ENCODE data around the gene EFNA5. TPM values are rescaled to one million over a fixed set of nuclear protein-coding genes. Genes with fewer than 3 reads are reported as not detected.
A peak's percentile ranks its signal among the peaks of the same experiment; 100 is the strongest.

EFNA5 gene
- total and polyA plus RNA-seq, 2 of the 8 experiments (the other 6 are each of a cell fraction or from before 2014, with no cell fraction given): 9.6 to 21.8 TPM

- Histone ChIP-seq H2BK12ac (ENCODE audit: low read depth, low read length) (0 out of 2 replicates have a peak overlapping the region, but pooled peaks have one; percentile 10), H4K91ac (replicated peaks; ENCODE audit: insufficient read length, low read length) (no peak overlapping the region), H3K9me3 (ENCODE audit: insufficient read depth in 2 of 2, low read depth in 1 of 2, low read length in 1 of 2) (no peaks in the 10 kb centered on the region), H2BK15ac (ENCODE audit: low read length) (no peak overlapping the region), H3K56ac (replicated peaks; ENCODE audit: insufficient read length, low read depth, low read length) (no peak overlapping the region), H3K36me3 (ENCODE audit: control insufficient read depth in 2 of 4, insufficient read depth in 4 of 4, low read length in 3 of 4) (no peaks in the 10 kb centered on the region; a peak in 1 of 8 replicates), H3K4me1 (replicated peaks in 1 of 4; ENCODE audit: control insufficient read depth in 3 of 4, insufficient read depth in 4 of 4, low read length in 3 of 4) (peaks cover 2 to 13% (median 7%) of the 10 kb centered on the region in 4 experiments; a peak in 5 of 7 replicates), H3K14ac (ENCODE audit: insufficient read length) (no peak overlapping the region), H3K27me3 (replicated peaks in 1 of 4; ENCODE audit: control insufficient read depth in 3 of 4, extremely low read depth in 1 of 4, insufficient read depth in 3 of 4, low read length in 3 of 4) (no peaks in the 10 kb centered on the region), H3K23ac (ENCODE audit: insufficient read length) (no peak overlapping the region), H3K27ac (ENCODE audit: low read depth, low read length) (no peak overlapping the region), H2BK20ac (ENCODE audit: low read length) (no peak overlapping the region), H2AFZ (ENCODE audit: low read length) (peak overlapping the region; percentile 50; the same call in 1 of the 2 replicates), H3K4me3 (ENCODE audit: extremely low read depth in 1 of 4, insufficient read depth in 2 of 4, low read depth in 3 of 4, low read length in 4 of 4) (0 out of 8 replicates have a peak overlapping the region, but pooled peaks of 1 of the 4 experiments have one; percentile 2), H3K79me2 (ENCODE audit: control insufficient read depth in 1 of 2, insufficient read depth in 2 of 2, low read length in 2 of 2) (no peaks in the 10 kb centered on the region), H4K5ac (ENCODE audit: insufficient read length, low read depth, low read length) (peak overlapping the region; percentile 38), H2AK5ac (ENCODE audit: low read depth, low read length) (no peak overlapping the region), H3K4me2 (ENCODE audit: insufficient read depth in 1 of 2, low read depth in 2 of 2, low read length in 2 of 2) (peak overlapping the region; percentile 17 to 51; a peak in 3 of 4 replicates), H3K23me2 (ENCODE audit: low read depth, low read length) (no peaks in the 10 kb centered on the region), H3K9ac (replicated peaks in 1 of 4; ENCODE audit: extremely low read depth in 1 of 4, low read depth in 3 of 4, low read length in 3 of 4) (no peak overlapping the region), H2BK5ac (ENCODE audit: low read depth, low read length) (no peak overlapping the region), H3K4ac (replicated peaks; ENCODE audit: insufficient read length, low read depth, low read length) (no peak overlapping the region), H3K18ac (ENCODE audit: extremely low read depth, low read length) (no peak overlapping the region; the same call in 1 of the 2 replicates), H2BK120ac (replicated peaks; ENCODE audit: low read depth, low read length) (peak overlapping the region; percentile 56), H3K79me1 (ENCODE audit: low read depth, low read length) (no peaks in the 10 kb centered on the region), H4K8ac (ENCODE audit: extremely low read depth, insufficient read depth, low read length) (no peak overlapping the region), H4K20me1 (replicated peaks in 1 of 2; ENCODE audit: control insufficient read depth in 1 of 2, insufficient read depth in 2 of 2, low read length in 2 of 2) (no peaks in the 10 kb centered on the region)
- WGBS, 2 experiments (ENCODE audit: extremely low coverage in 1 of 2, insufficient coverage in 1 of 2, insufficient read length in 1 of 2, insufficient replicate concordance in 2 of 2, low coverage in 1 of 2, low lambda C conversion rate in 2 of 2, missing lambda C conversion rate in 1 of 2): 19% methylated on average over 4 of the region's 4 CpGs; no CpG with 5 or more reads in 1 of the 2 experiments
- TF ChIP-seq YY1 (IDR thresholded peaks at IDR 0.05; ENCODE audit: low read depth, low read length) (no peak), RAD21 (IDR thresholded peaks at IDR 0.05 in 1 of 2, conservative IDR thresholded peaks at IDR 0.05 in 1 of 2; ENCODE audit: low read depth in 2 of 2, low read length in 2 of 2) (peak; percentile 34 to 40)
- DNase-seq (ENCODE audit: low read depth in 1 of 2, low spot score in 2 of 2) (peak in 1 of 2 experiments; percentile 29), FAIRE-seq (peak; percentile 94)
- POLR2A ChIA-PET (ENCODE audit: partially characterized antibody): no interaction called here
- CTCF ChIA-PET (ENCODE audit: partially characterized antibody): interaction anchor here (0.8 to 1.8 kb wide), 7 partner anchors 8 to 449 kb away, joined by 3 to 6 read pairs (median 3); no protein-coding TSS in a partner anchor
Measured at GRCh38 chr5:107696080-107696479, 25.3 kb upstream of the EFNA5 start.

All from H1 (cell line).